Breast epithelium (tissue), 4 donors: ENCODE results near the gene UBAP1. TPM values are rescaled to one million over a fixed set of nuclear protein-coding genes. Genes with fewer than 3 reads are reported as not detected.

Experiments
- DNase-seq, 2 donors: peaks; one replicate each; pipeline ENCODE4 v3.0.0-alpha.2; 2019; ENCODE audit warnings: low spot score in 2 of 2
- H3K27ac ChIP-seq, 2 donors: fragments of 200-600 bp; sonication (generic) in 1 of 2; one replicate each; pipeline ENCODE4 v1.5.1; 2016 to 2019; ENCODE audit warnings: mild to moderate bottlenecking in 1 of 2
- H3K27me3 ChIP-seq, 2 donors: fragments of 200-600 bp; sonication (generic) in 1 of 2; one replicate each; pipeline versions ENCODE4 v1.5.1 to v1.6.0; 2017 to 2019; ENCODE audit warnings: control low read depth in 1 of 2, mild to moderate bottlenecking in 1 of 2
- H3K36me3 ChIP-seq: fragments of 200-600 bp; one replicate; pipeline ENCODE4 v1.5.1; 2019
- H3K4me1 ChIP-seq, 2 donors: fragments of 200-600 bp; sonication (generic); one replicate each; pipeline ENCODE4 v1.5.1; 2016 to 2019; ENCODE audit warnings: control low read depth in 1 of 2
- H3K4me3 ChIP-seq, 3 donors: fragments of 200-600 bp; sonication (generic); 1 replicate in 2 of 3; 2 replicates in 1 of 3; pipeline ENCODE4 v1.5.1; 2016 to 2019; ENCODE audit warnings: mild to moderate bottlenecking in 3 of 3, moderate library complexity in 2 of 3
- H3K9me3 ChIP-seq, 2 donors: fragments of 200-600 bp; sonication (generic) in 1 of 2; one replicate each; pipeline ENCODE4 v1.5.1; 2016 to 2019; ENCODE audit warnings: control low read depth in 1 of 2
- CTCF ChIP-seq, 3 donors: fragments of 450-650 bp; IDR thresholded peaks; one replicate each; pipeline ENCODE4 v1.5.1; 2016 to 2017; ENCODE audit warnings: antibody characterized with exemption in 3 of 3, mild to moderate bottlenecking in 3 of 3, moderate library complexity in 3 of 3
- POLR2A ChIP-seq: fragments of 450-650 bp; IDR thresholded peaks from one replicate; pipeline ENCODE4 v1.6.1; 2016; ENCODE audit warnings: antibody characterized with exemption, mild to moderate bottlenecking, moderate library complexity
- POLR2AphosphoS5 ChIP-seq, 3 donors: sonication (generic); formaldehyde crosslinking; IDR thresholded peaks; one replicate each; pipeline ENCODE4 v1.6.1; 2017; ENCODE audit warnings: antibody characterized with exemption in 3 of 3
- intact Hi-C: fragments of 100-400 bp; cut with DNase I; formaldehyde crosslinking; loops from one replicate; pipeline ENCODE4 v1.15.1; 2023; ENCODE audit warnings: low total_unique reads
- total RNA-seq, 3 donors: library from RNA; depleted of rRNA; stranded (reverse); fragments of >200 nt; gene quantifications; one replicate each; pipeline ENCODE4 v1.1.0, GENCODE V29; 2016

The UBAP1 gene
- total RNA-seq, 3 donors from 2014 or later, result 49.5 to 56.5 (median 51.4) TPM

DNA sequence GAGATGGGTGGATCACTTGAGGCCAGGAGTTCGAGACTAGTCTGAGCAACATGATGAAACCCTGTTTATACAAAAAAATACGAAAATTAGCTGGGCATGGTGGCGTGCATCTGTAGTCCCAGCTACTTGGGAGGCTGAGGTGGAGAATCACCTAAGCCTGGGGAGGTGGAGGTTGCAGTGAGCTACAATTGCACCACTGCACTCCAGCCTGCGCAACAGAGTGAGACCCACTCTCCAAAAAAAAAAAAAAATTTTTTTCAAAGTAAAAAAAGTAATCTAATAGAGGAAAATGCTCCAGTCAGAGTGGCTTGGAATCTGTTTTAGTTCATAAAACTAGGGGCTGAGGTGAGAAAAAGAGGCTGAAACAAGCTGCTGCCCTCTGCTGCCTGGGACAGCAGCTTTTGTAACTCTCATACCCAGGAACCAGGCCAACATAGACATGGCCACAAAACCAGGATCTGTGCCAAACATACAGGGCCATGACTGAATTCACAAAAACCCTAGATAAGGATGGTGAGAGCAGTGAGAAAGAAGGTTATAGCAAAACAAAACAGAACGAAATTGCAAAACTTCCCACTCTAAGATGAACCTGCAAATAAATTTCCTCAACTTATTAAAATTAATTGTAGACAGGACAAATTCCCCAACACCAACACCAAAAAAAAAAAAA is 39.2 kb upstream of the UBAP1 start:
- Histone ChIP-seq H3K27ac (no peak overlapping the region), H3K9me3 (no peaks in the 10 kb centered on the region), H3K4me3 (no peak overlapping the region), H3K27me3 (no peaks in the 10 kb centered on the region), H3K4me1 (no peaks in the 10 kb centered on the region), H3K36me3 (no peaks in the 10 kb centered on the region)
- intact Hi-C loops, result no loop called here
- DNase-seq, result no peak
- TF ChIP-seq POLR2AphosphoS5 (IDR thresholded peaks at IDR 0.05) (no peak), CTCF (IDR thresholded peaks at IDR 0.05) (no peak), POLR2A (no peak)

GRCh38 chr9:34140853-34141252 is 38.0 kb upstream of the UBAP1 start:
- H3K36me3 ChIP-seq, result no peaks in the 10 kb centered on the region
- no peak overlapping the region for H3K27ac ChIP-seq
- H3K4me1 ChIP-seq, result no peaks in the 10 kb centered on the region
- no peaks in the 10 kb centered on the region for H3K27me3 ChIP-seq
- intact Hi-C loops, result no loop called here
- DNase-seq, result no peak
- H3K9me3 ChIP-seq, result no peaks in the 10 kb centered on the region
- no peak overlapping the region for H3K4me3 ChIP-seq
- TF ChIP-seq POLR2AphosphoS5 (IDR thresholded peaks at IDR 0.05) (no peak), CTCF (IDR thresholded peaks at IDR 0.05) (no peak), POLR2A (no peak)

DNA sequence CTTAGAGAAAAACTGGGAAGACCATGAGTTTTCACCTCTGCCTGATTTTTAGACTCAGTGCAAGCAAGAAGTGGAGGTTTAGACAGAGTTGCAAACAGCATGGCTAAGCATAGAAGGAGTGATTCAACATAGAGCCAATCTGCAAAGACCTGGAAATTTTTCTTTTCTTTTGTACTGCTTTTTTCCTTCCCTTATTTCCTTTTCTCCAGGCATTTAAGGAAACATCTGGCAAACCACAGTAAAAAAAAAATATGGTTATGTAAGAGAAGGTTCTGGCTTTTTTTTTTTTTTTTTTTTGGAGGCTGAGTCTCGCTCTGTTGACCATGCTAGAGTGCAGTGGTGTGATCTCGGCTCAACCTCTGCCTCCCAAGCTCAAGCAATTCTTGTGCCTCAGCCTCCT is 35.7 kb upstream of the UBAP1 start:
- no peaks in the 10 kb centered on the region for H3K4me1 ChIP-seq
- H3K36me3 ChIP-seq, result no peaks in the 10 kb centered on the region
- DNase-seq, result no peak
- H3K9me3 ChIP-seq, result no peaks in the 10 kb centered on the region
- no peak overlapping the region for H3K4me3 ChIP-seq
- TF ChIP-seq CTCF (IDR thresholded peaks at IDR 0.05) (no peak), POLR2A (no peak), POLR2AphosphoS5 (IDR thresholded peaks at IDR 0.05) (no peak)
- H3K27ac ChIP-seq, result no peak overlapping the region
- H3K27me3 ChIP-seq, result no peaks in the 10 kb centered on the region
- intact Hi-C loops, result no loop called here

- Histone ChIP-seq H3K27ac (no peak overlapping the region), H3K27me3 (no peaks in the 10 kb centered on the region), H3K4me1 (no peaks in the 10 kb centered on the region), H3K9me3 (no peaks in the 10 kb centered on the region), H3K36me3 (no peaks in the 10 kb centered on the region), H3K4me3 (no peak overlapping the region)
- DNase-seq, result no peak
- intact Hi-C loops, result no loop called here
- no peak for TF ChIP-seq CTCF (IDR thresholded peaks at IDR 0.05)
- no peak for TF ChIP-seq POLR2AphosphoS5 (IDR thresholded peaks at IDR 0.05)
- no peak for TF ChIP-seq POLR2A
These were observed 33.7 kb upstream of the UBAP1 start for GRCh38 chr9:34145165-34145564.

DNA sequence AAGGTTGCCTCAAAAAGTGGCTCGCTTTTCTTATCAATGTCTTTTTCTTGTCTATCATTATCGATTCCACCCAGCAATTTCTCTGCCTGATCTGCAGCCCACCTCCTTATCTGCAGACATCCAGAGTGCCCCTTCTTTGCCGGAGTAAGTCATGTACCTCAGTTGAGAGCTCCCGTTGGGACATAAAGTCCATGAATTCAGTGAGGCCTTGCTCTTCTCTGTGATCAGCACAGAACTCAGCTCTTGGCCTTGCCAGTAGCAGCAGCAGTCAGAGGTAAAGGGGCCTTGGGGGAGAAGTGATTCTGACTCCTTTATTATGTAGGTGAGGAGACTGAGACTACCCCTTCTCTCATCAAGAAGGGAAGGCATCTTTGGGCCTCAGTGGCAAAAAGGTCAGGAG is 27.4 kb upstream of the UBAP1 start:
- intact Hi-C loops, result no loop called here
- H3K4me1 ChIP-seq, result no peaks in the 10 kb centered on the region
- H3K9me3 ChIP-seq, result no peaks in the 10 kb centered on the region
- no peak overlapping the region for H3K27ac ChIP-seq
- TF ChIP-seq POLR2A, result no peak
- TF ChIP-seq POLR2AphosphoS5 (IDR thresholded peaks at IDR 0.05), result no peak
- TF ChIP-seq CTCF (IDR thresholded peaks at IDR 0.05), result no peak
- DNase-seq, result no peak
- H3K36me3 ChIP-seq, result no peaks in the 10 kb centered on the region
- no peak overlapping the region for H3K4me3 ChIP-seq
- H3K27me3 ChIP-seq, result no peaks in the 10 kb centered on the region
